ENCODE measurements around the gene PLK5.

- TF ChIP-seq, protein P1, sequence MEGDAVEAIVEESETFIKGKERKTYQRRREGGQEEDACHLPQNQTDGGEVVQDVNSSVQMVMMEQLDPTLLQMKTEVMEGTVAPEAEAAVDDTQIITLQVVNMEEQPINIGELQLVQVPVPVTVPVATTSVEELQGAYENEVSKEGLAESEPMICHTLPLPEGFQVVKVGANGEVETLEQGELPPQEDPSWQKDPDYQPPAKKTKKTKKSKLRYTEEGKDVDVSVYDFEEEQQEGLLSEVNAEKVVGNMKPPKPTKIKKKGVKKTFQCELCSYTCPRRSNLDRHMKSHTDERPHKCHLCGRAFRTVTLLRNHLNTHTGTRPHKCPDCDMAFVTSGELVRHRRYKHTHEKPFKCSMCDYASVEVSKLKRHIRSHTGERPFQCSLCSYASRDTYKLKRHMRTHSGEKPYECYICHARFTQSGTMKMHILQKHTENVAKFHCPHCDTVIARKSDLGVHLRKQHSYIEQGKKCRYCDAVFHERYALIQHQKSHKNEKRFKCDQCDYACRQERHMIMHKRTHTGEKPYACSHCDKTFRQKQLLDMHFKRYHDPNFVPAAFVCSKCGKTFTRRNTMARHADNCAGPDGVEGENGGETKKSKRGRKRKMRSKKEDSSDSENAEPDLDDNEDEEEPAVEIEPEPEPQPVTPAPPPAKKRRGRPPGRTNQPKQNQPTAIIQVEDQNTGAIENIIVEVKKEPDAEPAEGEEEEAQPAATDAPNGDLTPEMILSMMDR (IDR thresholded peaks at IDR 0.05; ENCODE audit: insufficient read depth, low read length) = no peak
- TF ChIP-seq, protein P2, sequence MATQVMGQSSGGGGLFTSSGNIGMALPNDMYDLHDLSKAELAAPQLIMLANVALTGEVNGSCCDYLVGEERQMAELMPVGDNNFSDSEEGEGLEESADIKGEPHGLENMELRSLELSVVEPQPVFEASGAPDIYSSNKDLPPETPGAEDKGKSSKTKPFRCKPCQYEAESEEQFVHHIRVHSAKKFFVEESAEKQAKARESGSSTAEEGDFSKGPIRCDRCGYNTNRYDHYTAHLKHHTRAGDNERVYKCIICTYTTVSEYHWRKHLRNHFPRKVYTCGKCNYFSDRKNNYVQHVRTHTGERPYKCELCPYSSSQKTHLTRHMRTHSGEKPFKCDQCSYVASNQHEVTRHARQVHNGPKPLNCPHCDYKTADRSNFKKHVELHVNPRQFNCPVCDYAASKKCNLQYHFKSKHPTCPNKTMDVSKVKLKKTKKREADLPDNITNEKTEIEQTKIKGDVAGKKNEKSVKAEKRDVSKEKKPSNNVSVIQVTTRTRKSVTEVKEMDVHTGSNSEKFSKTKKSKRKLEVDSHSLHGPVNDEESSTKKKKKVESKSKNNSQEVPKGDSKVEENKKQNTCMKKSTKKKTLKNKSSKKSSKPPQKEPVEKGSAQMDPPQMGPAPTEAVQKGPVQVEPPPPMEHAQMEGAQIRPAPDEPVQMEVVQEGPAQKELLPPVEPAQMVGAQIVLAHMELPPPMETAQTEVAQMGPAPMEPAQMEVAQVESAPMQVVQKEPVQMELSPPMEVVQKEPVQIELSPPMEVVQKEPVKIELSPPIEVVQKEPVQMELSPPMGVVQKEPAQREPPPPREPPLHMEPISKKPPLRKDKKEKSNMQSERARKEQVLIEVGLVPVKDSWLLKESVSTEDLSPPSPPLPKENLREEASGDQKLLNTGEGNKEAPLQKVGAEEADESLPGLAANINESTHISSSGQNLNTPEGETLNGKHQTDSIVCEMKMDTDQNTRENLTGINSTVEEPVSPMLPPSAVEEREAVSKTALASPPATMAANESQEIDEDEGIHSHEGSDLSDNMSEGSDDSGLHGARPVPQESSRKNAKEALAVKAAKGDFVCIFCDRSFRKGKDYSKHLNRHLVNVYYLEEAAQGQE (IDR thresholded peaks at IDR 0.05; ENCODE audit: insufficient replicate concordance, low read depth) = no peak
- no peak for TF ChIP-seq POLR2AphosphoS5 (IDR thresholded peaks at IDR 0.05; ENCODE audit: low read depth)
Measured at GRCh38 chr19:1486720-1487575, 36.9 kb upstream of the PLK5 start.

Data from HL-60 (cell line).